Fibroblast of lung (primary cell): ENCODE measurements around the gene TIAM2. TPM values are rescaled to one million over a fixed set of nuclear protein-coding genes. Genes with fewer than 3 reads are reported as not detected.

Experiments
- DNase-seq, 2 donors: peaks; one replicate each; pipeline versions ENCODE4 v3.0.0 to v3.0.0-alpha.2; 2010; ENCODE audit warnings: low read depth in 2 of 2
- H2AFZ ChIP-seq: 2 replicates; pipeline ENCODE4 v1.5.1; 2012; ENCODE audit warnings: low read length, control low read depth, inconsistent platforms
- H3K27ac ChIP-seq: 2 replicates; pipeline ENCODE4 v1.5.1; 2011; ENCODE audit warnings: low read length, control low read depth; ENCODE audit not compliant: insufficient read depth
- H3K27me3 ChIP-seq: 2 replicates; pipeline ENCODE4 v1.5.1; 2011; ENCODE audit warnings: mild to moderate bottlenecking, low read length; ENCODE audit not compliant: control insufficient read depth, insufficient read depth
- H3K36me3 ChIP-seq: 2 replicates; pipeline ENCODE4 v1.5.1; 2011; ENCODE audit warnings: low read length; ENCODE audit not compliant: control insufficient read depth, insufficient read depth
- H3K4me1 ChIP-seq: 2 replicates; pipeline ENCODE4 v1.5.1; 2011; ENCODE audit warnings: low read length; ENCODE audit not compliant: control insufficient read depth, insufficient read depth; ENCODE audit errors: extremely low read depth
- H3K4me2 ChIP-seq: 2 replicates; pipeline ENCODE4 v1.5.1; 2011; ENCODE audit warnings: low read length, control low read depth; ENCODE audit not compliant: insufficient read depth; ENCODE audit errors: extremely low read depth
- H3K4me3 ChIP-seq, 4 experiments: fragments of 200-600 bp in 1 of 4; sonication (generic) in 1 of 4; replicated peaks in 1 of 4; 2 replicates each; pipeline ENCODE4 v1.5.1; 2011 to 2016; ENCODE audit warnings: low read length in 4 of 4, low read depth in 3 of 4, mild to moderate bottlenecking in 3 of 4, control low read depth in 2 of 4, inconsistent platforms in 1 of 4, mixed read lengths in 1 of 4; ENCODE audit not compliant: insufficient read depth in 1 of 4; ENCODE audit errors: control extremely low read depth in 1 of 4
- H3K79me2 ChIP-seq: 2 replicates; pipeline ENCODE4 v1.5.1; 2012; ENCODE audit warnings: mild to moderate bottlenecking, low read length, inconsistent platforms; ENCODE audit not compliant: control insufficient read depth, insufficient read depth
- H3K9ac ChIP-seq: 2 replicates; pipeline ENCODE4 v1.5.1; 2011; ENCODE audit warnings: mild to moderate bottlenecking, low read length, control low read depth; ENCODE audit not compliant: insufficient read depth
- H3K9me3 ChIP-seq: 2 replicates; pipeline ENCODE4 v1.5.1; 2012; ENCODE audit warnings: low read depth, low read length; ENCODE audit not compliant: control insufficient read depth, insufficient read depth
- H4K20me1 ChIP-seq: 2 replicates; pipeline ENCODE4 v1.5.1; 2011; ENCODE audit warnings: low read length; ENCODE audit not compliant: control insufficient read depth, insufficient read depth; ENCODE audit errors: extremely low read depth
- CTCF ChIP-seq, 2 donors: IDR thresholded peaks in 1 of 2; conservative IDR thresholded peaks in 1 of 2; 1 replicate in 1 of 2; 2 replicates in 1 of 2; pipeline ENCODE4 v1.5.1; 2011 to 2012; ENCODE audit warnings: low read length in 2 of 2, control low read depth in 1 of 2, inconsistent platforms in 1 of 2, low read depth in 1 of 2, mild to moderate bottlenecking in 1 of 2
- EZH2 ChIP-seq: IDR thresholded peaks from 2 replicates; pipeline ENCODE4 v1.5.1; 2012; ENCODE audit warnings: low read length, control low read depth, mild to moderate bottlenecking; ENCODE audit errors: missing control alignments
- polyA plus RNA-seq, 2 donors: library from polyadenylated mRNA; depleted of rRNA in 1 of 2; stranded (reverse) in 1 of 2; unstranded in 1 of 2; fragments of >200 nt; gene quantifications; 2 replicates each; pipeline ENCODE4 v1.2.1, GENCODE V29; 2011 to 2012; ENCODE audit warnings: missing spikeins in 1 of 2
- total RNA-seq: library from RNA; depleted of rRNA; stranded (reverse); fragments of >200 nt; gene quantifications from 2 replicates; pipeline ENCODE4 v1.2.1, GENCODE V29; 2014

The TIAM2 gene
- total and polyA plus RNA-seq, 2 donors (not counting 1 experiment from before 2014, with no cell fraction given): 6.2 to 11.2 TPM

DNA sequence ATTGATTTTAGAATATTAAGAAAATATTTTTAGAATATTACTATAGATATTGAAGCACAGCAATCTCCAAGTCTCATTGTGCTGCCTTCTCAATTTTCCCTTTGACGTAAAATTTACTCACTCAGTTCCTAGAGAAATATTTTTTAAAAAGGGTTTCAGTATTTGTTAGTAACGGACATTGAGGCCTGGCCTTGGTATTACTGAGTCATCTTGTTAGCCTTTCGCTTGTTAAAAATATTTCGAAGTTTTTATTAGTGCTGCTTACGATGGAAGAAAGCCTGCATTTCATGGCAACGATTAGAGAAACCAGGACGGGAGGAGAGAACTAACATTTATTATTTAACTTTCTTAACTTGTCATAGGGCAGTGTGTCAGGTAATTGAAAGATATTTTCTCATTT, 82.2 kb downstream of the TIAM2 start:
- H3K4me1 ChIP-seq: no peaks in the 10 kb centered on the region
- H3K27me3 ChIP-seq: no peaks in the 10 kb centered on the region
- peak in 1 of 2 donors; percentile 58 for DNase-seq
- no peak overlapping the region for H3K4me3 ChIP-seq
- no peak for TF ChIP-seq EZH2
- no peak for TF ChIP-seq CTCF (conservative IDR thresholded peaks at IDR 0.05 in 1 of 2, IDR thresholded peaks at IDR 0.05 in 1 of 2; ENCODE audit: low read depth in 1 of 2, low read length in 2 of 2)
- no peaks in the 10 kb centered on the region for H3K36me3 ChIP-seq
- H3K9ac ChIP-seq: no peak overlapping the region
- no peaks in the 10 kb centered on the region for H3K9me3 ChIP-seq
- no peak overlapping the region for H3K27ac ChIP-seq
- no peak overlapping the region for H3K4me2 ChIP-seq
- no peak overlapping the region for H2AFZ ChIP-seq
- H3K79me2 ChIP-seq: no peaks in the 10 kb centered on the region
- no peaks in the 10 kb centered on the region for H4K20me1 ChIP-seq

DNA sequence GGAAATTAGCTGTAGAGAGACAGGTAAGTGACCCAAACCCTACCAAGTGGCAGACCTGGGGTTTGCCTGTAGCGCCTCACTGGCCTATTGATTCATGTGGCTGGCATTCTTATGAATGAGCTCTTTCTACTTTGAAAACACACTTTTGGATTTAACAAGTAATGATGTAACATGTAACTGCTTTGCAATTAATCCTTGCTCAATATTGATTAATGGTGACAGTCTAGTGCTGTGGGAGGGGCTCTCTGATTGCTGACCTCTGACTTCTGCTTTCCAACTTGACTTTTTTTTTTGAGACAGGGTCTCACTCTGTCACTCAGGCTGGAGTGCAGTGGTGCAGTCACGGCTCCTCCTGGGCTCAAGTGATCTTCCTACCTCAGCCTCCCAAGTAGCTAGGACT, 82.7 kb downstream of the TIAM2 start:
- no peak overlapping the region for H3K27ac ChIP-seq
- H3K4me1 ChIP-seq: no peaks in the 10 kb centered on the region
- H3K79me2 ChIP-seq: no peaks in the 10 kb centered on the region
- no peak overlapping the region for H3K9ac ChIP-seq
- no peaks in the 10 kb centered on the region for H4K20me1 ChIP-seq
- no peak for DNase-seq
- no peaks in the 10 kb centered on the region for H3K36me3 ChIP-seq
- H3K27me3 ChIP-seq: no peaks in the 10 kb centered on the region
- TF ChIP-seq CTCF (conservative IDR thresholded peaks at IDR 0.05 in 1 of 2, IDR thresholded peaks at IDR 0.05 in 1 of 2; ENCODE audit: low read depth in 1 of 2, low read length in 2 of 2) (no peak), EZH2 (no peak)
- H3K9me3 ChIP-seq: no peaks in the 10 kb centered on the region
- H3K4me2 ChIP-seq: no peak overlapping the region
- H2AFZ ChIP-seq: no peak overlapping the region
- no peak overlapping the region for H3K4me3 ChIP-seq

DNA sequence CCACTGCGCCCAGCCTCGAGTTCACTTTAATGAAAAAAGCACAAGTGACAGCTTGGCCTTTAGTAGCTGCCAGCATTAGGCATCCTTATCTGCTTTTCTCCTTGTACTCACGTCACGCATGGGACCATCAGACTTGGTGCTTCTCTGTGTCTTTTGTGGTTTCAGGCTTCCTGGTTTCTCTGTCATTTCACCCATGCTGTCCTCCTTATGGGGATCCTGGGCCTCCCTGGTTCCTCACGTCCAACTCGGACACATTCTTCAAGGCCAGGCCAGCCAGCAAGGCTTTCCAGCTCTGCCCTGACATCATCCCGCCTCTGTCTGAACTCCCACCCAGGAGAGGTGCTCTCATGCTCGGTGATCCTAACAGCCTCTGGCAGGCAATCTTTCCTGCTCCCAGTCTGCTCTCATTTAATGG, 83.2 kb downstream of the TIAM2 start:
- H3K4me1 ChIP-seq: no peaks in the 10 kb centered on the region
- no peak overlapping the region for H3K4me2 ChIP-seq
- H3K27ac ChIP-seq: no peak overlapping the region
- no peaks in the 10 kb centered on the region for H3K79me2 ChIP-seq
- DNase-seq: peak in 1 of 2 donors; percentile 65
- no peaks in the 10 kb centered on the region for H3K27me3 ChIP-seq
- no peak overlapping the region for H2AFZ ChIP-seq
- H3K9ac ChIP-seq: no peak overlapping the region
- H3K9me3 ChIP-seq: no peaks in the 10 kb centered on the region
- no peaks in the 10 kb centered on the region for H3K36me3 ChIP-seq
- H3K4me3 ChIP-seq: no peak overlapping the region
- no peaks in the 10 kb centered on the region for H4K20me1 ChIP-seq
- no peak for TF ChIP-seq CTCF (conservative IDR thresholded peaks at IDR 0.05 in 1 of 2, IDR thresholded peaks at IDR 0.05 in 1 of 2; ENCODE audit: low read depth in 1 of 2, low read length in 2 of 2)
- TF ChIP-seq EZH2: no peak
